HEK293 (cell line): ENCODE results near the gene GRID2.

ENCODE experiments used
- CTCF ChIA-PET: fragments of 350-600 bp; formaldehyde crosslinking; extraction: SDS; loops from one replicate; lab custom pipeline; 2021; ENCODE audit warnings: antibody characterized with exemption; lab: Yijun Ruan, JAX
- POLR2A ChIA-PET: fragments of 300-600 bp; formaldehyde crosslinking; extraction: SDS; loops from one replicate; lab custom pipeline; 2020; ENCODE audit warnings: antibody characterized with exemption, inconsistent platforms; lab: Yijun Ruan, JAX
- H3K27ac ChIP-seq: fragments of 200-500 bp; sonication (Bioruptor generic); 2 replicates; pipeline ENCODE4 v1.5.1; 2014; ENCODE audit warnings: low read depth, low read length, control low read depth, inconsistent platforms; ENCODE audit errors: extremely low read depth
- H3K36me3 ChIP-seq, 2 experiments: fragments of 200-500 bp in 1 of 2; sonication (Bioruptor generic) in 1 of 2; 1 replicate in 1 of 2; 2 replicates in 1 of 2; pipeline ENCODE4 v1.5.1; 2014 to 2017; ENCODE audit warnings: inconsistent platforms in 2 of 2, low read length in 2 of 2; ENCODE audit not compliant: control insufficient read depth in 2 of 2, insufficient read depth in 1 of 2
- H3K4me1 ChIP-seq: fragments of 200-500 bp; sonication (Bioruptor generic); 2 replicates; pipeline ENCODE4 v1.5.1; 2014; ENCODE audit warnings: mild to moderate bottlenecking, low read length, inconsistent platforms; ENCODE audit not compliant: control insufficient read depth, insufficient read depth
- H3K4me3 ChIP-seq: 2 replicates; pipeline ENCODE4 v1.5.1; 2011; ENCODE audit warnings: low read depth, mild to moderate bottlenecking, control low read depth, low read length, moderate library complexity
- H3K9me3 ChIP-seq: fragments of 200-500 bp; sonication (Bioruptor generic); 2 replicates; pipeline ENCODE4 v1.5.1; 2014; ENCODE audit warnings: low read depth, low read length, inconsistent platforms; ENCODE audit not compliant: control insufficient read depth, insufficient read depth
- EGR2 ChIP-seq: fragments of 450-650 bp; formaldehyde crosslinking; IDR thresholded peaks from 2 replicates; pipeline ENCODE4 v1.5.1; 2016; ENCODE audit warnings: low read depth, missing biosample characterization, missing genetic modification characterization
- FEZF1 ChIP-seq: fragments of 450-650 bp; formaldehyde crosslinking; IDR thresholded peaks from 2 replicates; pipeline ENCODE4 v1.5.1; 2016; ENCODE audit warnings: missing biosample characterization, missing genetic modification characterization
- KLF1 ChIP-seq: fragments of 450-650 bp; formaldehyde crosslinking; IDR thresholded peaks from 2 replicates; pipeline ENCODE4 v1.5.1; 2016; ENCODE audit warnings: missing biosample characterization, missing genetic modification characterization
- TCF7L2 ChIP-seq: IDR thresholded peaks from 2 replicates; pipeline ENCODE4 v1.6.1; 2011; ENCODE audit warnings: low read depth, mild to moderate bottlenecking, inconsistent platforms, low read length, moderate library complexity, borderline replicate concordance
- ZFP37 ChIP-seq: fragments of 450-650 bp; formaldehyde crosslinking; IDR thresholded peaks from 2 replicates; pipeline ENCODE4 v1.5.1; 2016; ENCODE audit warnings: missing biosample characterization, missing genetic modification characterization
- ZNF10 ChIP-seq: fragments of 450-650 bp; formaldehyde crosslinking; IDR thresholded peaks from 2 replicates; pipeline ENCODE4 v1.5.1; 2017; ENCODE audit warnings: missing biosample characterization, missing genetic modification characterization
- ZNF140 ChIP-seq: fragments of 450-650 bp; formaldehyde crosslinking; IDR thresholded peaks from 2 replicates; pipeline ENCODE4 v1.5.1; 2016; ENCODE audit warnings: missing biosample characterization, missing genetic modification characterization
- ZNF146 ChIP-seq: fragments of 450-650 bp; formaldehyde crosslinking; IDR thresholded peaks from 2 replicates; pipeline ENCODE4 v1.5.1; 2016; ENCODE audit warnings: missing biosample characterization, missing genetic modification characterization
- ZNF2 ChIP-seq: fragments of 450-650 bp; formaldehyde crosslinking; IDR thresholded peaks from 2 replicates; pipeline ENCODE4 v1.5.1; 2016; ENCODE audit warnings: missing biosample characterization, missing genetic modification characterization
- ZNF202 ChIP-seq: fragments of 450-650 bp; formaldehyde crosslinking; IDR thresholded peaks from 2 replicates; pipeline ENCODE4 v1.5.1; 2016; ENCODE audit warnings: missing biosample characterization, missing genetic modification characterization, borderline replicate concordance
- ZNF211 ChIP-seq: fragments of 450-650 bp; formaldehyde crosslinking; IDR thresholded peaks from 2 replicates; pipeline ENCODE4 v1.5.1; 2016; ENCODE audit warnings: low read depth, missing biosample characterization, missing genetic modification characterization
- ZNF214 ChIP-seq: fragments of 450-650 bp; formaldehyde crosslinking; IDR thresholded peaks from 2 replicates; pipeline ENCODE4 v1.5.1; 2017; ENCODE audit warnings: missing biosample characterization, mild to moderate bottlenecking, missing genetic modification characterization, borderline replicate concordance
- ZNF239 ChIP-seq: fragments of 450-650 bp; formaldehyde crosslinking; IDR thresholded peaks from 2 replicates; pipeline ENCODE4 v1.5.1; 2016; ENCODE audit warnings: missing biosample characterization, missing genetic modification characterization
- ZNF529 ChIP-seq: fragments of 450-650 bp; formaldehyde crosslinking; IDR thresholded peaks from 2 replicates; pipeline ENCODE4 v1.5.1; 2017; ENCODE audit warnings: missing genetic modification characterization, missing biosample characterization; ENCODE audit not compliant: insufficient replicate concordance
- ZNF768 ChIP-seq: fragments of 450-650 bp; formaldehyde crosslinking; IDR thresholded peaks from 2 replicates; pipeline ENCODE4 v1.5.1; 2018; ENCODE audit warnings: missing biosample characterization, mild to moderate bottlenecking, missing genetic modification characterization
- ZNF785 ChIP-seq: fragments of 450-650 bp; formaldehyde crosslinking; IDR thresholded peaks from 2 replicates; pipeline ENCODE4 v1.5.1; 2016; ENCODE audit warnings: missing biosample characterization, missing genetic modification characterization
- TF ChIP-seq, protein P1 (sequence below): fragments of 450-650 bp; formaldehyde crosslinking; IDR thresholded peaks from 2 replicates; pipeline ENCODE4 v1.5.1; 2016; ENCODE audit warnings: missing biosample characterization, missing genetic modification characterization
- TF ChIP-seq, protein P2 (sequence below): fragments of 450-650 bp; formaldehyde crosslinking; IDR thresholded peaks from 2 replicates; pipeline ENCODE4 v1.5.1; 2017; ENCODE audit warnings: missing biosample characterization, missing genetic modification characterization
- TF ChIP-seq, protein P3 (sequence below): fragments of 450-650 bp; formaldehyde crosslinking; IDR thresholded peaks from 2 replicates; pipeline ENCODE4 v1.5.1; 2016; ENCODE audit warnings: missing biosample characterization, missing genetic modification characterization

Gene GRID2

DNA sequence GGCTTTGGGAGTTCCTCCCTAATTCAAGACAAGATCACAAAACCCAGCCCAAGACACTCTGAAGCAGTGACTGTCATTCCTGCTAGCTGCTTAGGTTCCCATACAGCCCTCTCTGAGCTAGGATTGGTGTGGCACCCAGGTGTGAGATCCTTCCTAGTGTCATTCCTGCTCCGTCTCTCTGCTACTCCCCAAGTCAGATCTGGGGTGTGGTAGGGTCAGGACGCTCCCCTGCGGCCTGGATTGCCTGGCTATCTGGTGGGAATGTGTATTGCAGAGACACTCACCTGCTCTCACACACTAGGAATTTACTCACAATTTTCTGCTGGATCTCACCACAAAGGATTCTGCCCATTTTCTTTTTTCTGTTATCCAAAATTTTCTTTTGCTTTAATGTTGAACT lies 964.0 kb downstream of the GRID2 start:
- Histone ChIP-seq H3K27ac (no peak overlapping the region), H3K4me1 (no peaks in the 10 kb centered on the region), H3K4me3 (no peak overlapping the region), H3K36me3 (no peaks in the 10 kb centered on the region), H3K9me3 (no peaks in the 10 kb centered on the region)
- CTCF ChIA-PET: interaction anchor here (0.5 kb wide), 1 partner anchor 100 kb away, joined by 3 read pairs; no protein-coding TSS in a partner anchor
- TF ChIP-seq KLF1 (no peak), ZNF214 (tag by site-specific recombination) (no peak), ZNF202 (tag by site-specific recombination) (no peak), ZNF146 (tag by site-specific recombination) (no peak), ZFP37 (no peak), ZNF239 (tag by site-specific recombination) (no peak), TCF7L2 (no peak), ZNF140 (tag by site-specific recombination) (no peak), FEZF1 (tag by site-specific recombination) (no peak), ZNF785 (no peak), ZNF529 (no peak), ZNF768 (tag by site-specific recombination) (no peak), EGR2 (no peak)
- TF ChIP-seq, protein P1, sequence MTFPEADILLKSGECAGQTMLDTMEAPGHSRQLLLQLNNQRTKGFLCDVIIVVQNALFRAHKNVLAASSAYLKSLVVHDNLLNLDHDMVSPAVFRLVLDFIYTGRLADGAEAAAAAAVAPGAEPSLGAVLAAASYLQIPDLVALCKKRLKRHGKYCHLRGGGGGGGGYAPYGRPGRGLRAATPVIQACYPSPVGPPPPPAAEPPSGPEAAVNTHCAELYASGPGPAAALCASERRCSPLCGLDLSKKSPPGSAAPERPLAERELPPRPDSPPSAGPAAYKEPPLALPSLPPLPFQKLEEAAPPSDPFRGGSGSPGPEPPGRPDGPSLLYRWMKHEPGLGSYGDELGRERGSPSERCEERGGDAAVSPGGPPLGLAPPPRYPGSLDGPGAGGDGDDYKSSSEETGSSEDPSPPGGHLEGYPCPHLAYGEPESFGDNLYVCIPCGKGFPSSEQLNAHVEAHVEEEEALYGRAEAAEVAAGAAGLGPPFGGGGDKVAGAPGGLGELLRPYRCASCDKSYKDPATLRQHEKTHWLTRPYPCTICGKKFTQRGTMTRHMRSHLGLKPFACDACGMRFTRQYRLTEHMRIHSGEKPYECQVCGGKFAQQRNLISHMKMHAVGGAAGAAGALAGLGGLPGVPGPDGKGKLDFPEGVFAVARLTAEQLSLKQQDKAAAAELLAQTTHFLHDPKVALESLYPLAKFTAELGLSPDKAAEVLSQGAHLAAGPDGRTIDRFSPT: no peak
- POLR2A ChIA-PET: no interaction called here

DNA sequence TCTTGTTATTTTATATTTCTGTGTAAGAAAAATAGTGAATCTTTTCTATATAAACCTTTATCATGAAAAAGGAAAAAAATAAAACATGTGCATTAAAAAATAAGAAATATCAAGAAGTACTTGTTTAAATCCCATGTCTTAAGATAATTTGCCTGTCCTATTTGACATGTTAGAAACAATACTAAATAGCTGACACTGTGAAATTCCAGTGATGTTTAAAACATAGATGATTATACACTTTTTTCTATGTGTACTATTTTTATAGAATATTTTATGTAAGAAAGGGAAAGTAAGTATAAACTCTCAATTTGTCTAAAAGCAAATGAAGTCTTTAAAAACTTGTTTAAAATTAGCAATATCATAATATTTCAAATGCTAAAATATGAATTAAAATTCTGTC lies 981.6 kb downstream of the GRID2 start:
- Histone ChIP-seq H3K4me1 (no peaks in the 10 kb centered on the region), H3K27ac (no peak overlapping the region), H3K9me3 (no peaks in the 10 kb centered on the region), H3K4me3 (no peak overlapping the region), H3K36me3 (no peaks in the 10 kb centered on the region)
- ChIA-PET CTCF (no interaction called here), POLR2A (no interaction called here)
- TF ChIP-seq ZNF211 (tag by site-specific recombination) (no peak), ZNF10 (tag by site-specific recombination) (no peak), ZNF2 (tag by site-specific recombination) (no peak)
- TF ChIP-seq, protein P2, sequence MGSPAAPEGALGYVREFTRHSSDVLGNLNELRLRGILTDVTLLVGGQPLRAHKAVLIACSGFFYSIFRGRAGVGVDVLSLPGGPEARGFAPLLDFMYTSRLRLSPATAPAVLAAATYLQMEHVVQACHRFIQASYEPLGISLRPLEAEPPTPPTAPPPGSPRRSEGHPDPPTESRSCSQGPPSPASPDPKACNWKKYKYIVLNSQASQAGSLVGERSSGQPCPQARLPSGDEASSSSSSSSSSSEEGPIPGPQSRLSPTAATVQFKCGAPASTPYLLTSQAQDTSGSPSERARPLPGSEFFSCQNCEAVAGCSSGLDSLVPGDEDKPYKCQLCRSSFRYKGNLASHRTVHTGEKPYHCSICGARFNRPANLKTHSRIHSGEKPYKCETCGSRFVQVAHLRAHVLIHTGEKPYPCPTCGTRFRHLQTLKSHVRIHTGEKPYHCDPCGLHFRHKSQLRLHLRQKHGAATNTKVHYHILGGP (tag by site-specific recombination): no peak
- TF ChIP-seq, protein P3, sequence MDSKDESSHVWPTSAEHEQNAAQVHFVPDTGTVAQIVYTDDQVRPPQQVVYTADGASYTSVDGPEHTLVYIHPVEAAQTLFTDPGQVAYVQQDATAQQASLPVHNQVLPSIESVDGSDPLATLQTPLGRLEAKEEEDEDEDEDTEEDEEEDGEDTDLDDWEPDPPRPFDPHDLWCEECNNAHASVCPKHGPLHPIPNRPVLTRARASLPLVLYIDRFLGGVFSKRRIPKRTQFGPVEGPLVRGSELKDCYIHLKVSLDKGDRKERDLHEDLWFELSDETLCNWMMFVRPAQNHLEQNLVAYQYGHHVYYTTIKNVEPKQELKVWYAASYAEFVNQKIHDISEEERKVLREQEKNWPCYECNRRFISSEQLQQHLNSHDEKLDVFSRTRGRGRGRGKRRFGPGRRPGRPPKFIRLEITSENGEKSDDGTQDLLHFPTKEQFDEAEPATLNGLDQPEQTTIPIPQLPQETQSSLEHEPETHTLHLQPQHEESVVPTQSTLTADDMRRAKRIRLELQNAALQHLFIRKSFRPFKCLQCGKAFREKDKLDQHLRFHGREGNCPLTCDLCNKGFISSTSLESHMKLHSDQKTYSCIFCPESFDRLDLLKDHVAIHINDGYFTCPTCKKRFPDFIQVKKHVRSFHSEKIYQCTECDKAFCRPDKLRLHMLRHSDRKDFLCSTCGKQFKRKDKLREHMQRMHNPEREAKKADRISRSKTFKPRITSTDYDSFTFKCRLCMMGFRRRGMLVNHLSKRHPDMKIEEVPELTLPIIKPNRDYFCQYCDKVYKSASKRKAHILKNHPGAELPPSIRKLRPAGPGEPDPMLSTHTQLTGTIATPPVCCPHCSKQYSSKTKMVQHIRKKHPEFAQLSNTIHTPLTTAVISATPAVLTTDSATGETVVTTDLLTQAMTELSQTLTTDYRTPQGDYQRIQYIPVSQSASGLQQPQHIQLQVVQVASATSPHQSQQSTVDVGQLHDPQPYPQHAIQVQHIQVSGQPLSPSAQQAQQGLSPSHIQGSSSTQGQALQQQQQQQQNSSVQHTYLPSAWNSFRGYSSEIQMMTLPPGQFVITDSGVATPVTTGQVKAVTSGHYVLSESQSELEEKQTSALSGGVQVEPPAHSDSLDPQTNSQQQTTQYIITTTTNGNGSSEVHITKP: no peak
